Activated naive CD8-positive, alpha-beta T cell treated with anti-CD3 and anti-CD28 coated beads, Interleukin-2, amount 50 U/mL, for 24 hours (primary cell): Measurements from ENCODE around the gene GALNT9.

Source experiments
- ATAC-seq: fragments of 150-1000 bp; cut with Tn5 transposase; one replicate; pipeline ENCODE4 v1.10.0; 2021
- DNase-seq: peaks from one replicate; pipeline ENCODE4 v3.0.0; 2021
- H3K27ac Mint-ChIP-seq: one replicate; pipeline ENCODE4 v1.8.0; 2021; ENCODE audit warnings: mild to moderate bottlenecking, mixed read lengths
- H3K27me3 Mint-ChIP-seq: one replicate; pipeline ENCODE4 v1.8.0; 2021; ENCODE audit warnings: mixed read lengths
- H3K36me3 Mint-ChIP-seq: one replicate; pipeline ENCODE4 v1.8.0; 2021; ENCODE audit warnings: low read depth, mixed read lengths
- H3K4me1 Mint-ChIP-seq: one replicate; pipeline ENCODE4 v1.8.0; 2021; ENCODE audit warnings: mixed read lengths
- H3K4me3 Mint-ChIP-seq: one replicate; pipeline ENCODE4 v1.8.0; 2021; ENCODE audit warnings: mild to moderate bottlenecking, moderate library complexity, mixed read lengths
- H3K9me3 Mint-ChIP-seq: one replicate; pipeline ENCODE4 v1.8.0; 2021; ENCODE audit warnings: mixed read lengths

GALNT9 gene

GRCh38 chr12:132318135-132318534 is 11.3 kb downstream of the GALNT9 start:
- H3K9me3 Mint-ChIP-seq, result peaks cover 4% of the 10 kb centered on the region
- no peak overlapping the region for H3K4me3 Mint-ChIP-seq
- ATAC-seq (no peak), DNase-seq (no peak)
- no peaks in the 10 kb centered on the region for H3K36me3 Mint-ChIP-seq
- peaks cover 3% of the 10 kb centered on the region for H3K4me1 Mint-ChIP-seq
- no peak overlapping the region for H3K27ac Mint-ChIP-seq
- peaks cover 14% of the 10 kb centered on the region for H3K27me3 Mint-ChIP-seq

- DNase-seq, result no peak
- Mint-ChIP-seq H3K27ac (no peak overlapping the region), H3K4me1 (no peaks in the 10 kb centered on the region), H3K4me3 (no peak overlapping the region), H3K27me3 (peaks cover 10% of the 10 kb centered on the region), H3K36me3 (no peaks in the 10 kb centered on the region), H3K9me3 (peaks cover 4% of the 10 kb centered on the region)
- ATAC-seq, result no peak
Observed at GRCh38 chr12:132317233-132317938, 12.0 kb downstream of the GALNT9 start.

GRCh38 chr12:132316497-132317232 is 12.7 kb downstream of the GALNT9 start:
- ATAC-seq (no peak), DNase-seq (no peak)
- Mint-ChIP-seq H3K27me3 (peaks cover 10% of the 10 kb centered on the region), H3K27ac (no peak overlapping the region), H3K36me3 (no peaks in the 10 kb centered on the region), H3K4me1 (no peaks in the 10 kb centered on the region), H3K9me3 (peaks cover 8% of the 10 kb centered on the region), H3K4me3 (no peak overlapping the region)

GRCh38 chr12:132315951-132316350 is 13.4 kb downstream of the GALNT9 start:
- no peak for ATAC-seq
- DNase-seq, result no peak
- H3K9me3 Mint-ChIP-seq, result peaks cover 16% of the 10 kb centered on the region
- H3K27ac Mint-ChIP-seq, result no peak overlapping the region
- no peaks in the 10 kb centered on the region for H3K36me3 Mint-ChIP-seq
- peaks cover 10% of the 10 kb centered on the region for H3K27me3 Mint-ChIP-seq
- H3K4me1 Mint-ChIP-seq, result no peaks in the 10 kb centered on the region
- no peak overlapping the region for H3K4me3 Mint-ChIP-seq

GRCh38 chr12:132315507-132315906 is 13.9 kb downstream of the GALNT9 start:
- H3K27me3 Mint-ChIP-seq, result peaks cover 10% of the 10 kb centered on the region
- ATAC-seq (no peak), DNase-seq (no peak)
- no peaks in the 10 kb centered on the region for H3K4me1 Mint-ChIP-seq
- H3K4me3 Mint-ChIP-seq, result no peak overlapping the region
- peaks cover 17% of the 10 kb centered on the region for H3K9me3 Mint-ChIP-seq
- no peaks in the 10 kb centered on the region for H3K36me3 Mint-ChIP-seq
- H3K27ac Mint-ChIP-seq, result no peak overlapping the region

- Mint-ChIP-seq H3K27me3 (peaks cover 10% of the 10 kb centered on the region), H3K27ac (no peak overlapping the region), H3K9me3 (peaks cover 17% of the 10 kb centered on the region), H3K4me1 (no peaks in the 10 kb centered on the region), H3K4me3 (no peak overlapping the region), H3K36me3 (no peaks in the 10 kb centered on the region)
- ATAC-seq, result no peak
- no peak for DNase-seq
Observed at GRCh38 chr12:132314516-132315233, 14.7 kb downstream of the GALNT9 start.

- Mint-ChIP-seq H3K27ac (no peak overlapping the region), H3K9me3 (peaks cover 17% of the 10 kb centered on the region), H3K4me3 (no peak overlapping the region)
Observed at GRCh38 chr12:132314035-132314434, 15.4 kb downstream of the GALNT9 start.

GRCh38 chr12:132313182-132313581 is 16.2 kb downstream of the GALNT9 start:
- Mint-ChIP-seq H3K27ac (no peak overlapping the region), H3K4me3 (no peak overlapping the region), H3K9me3 (peaks cover 17% of the 10 kb centered on the region), H3K36me3 (no peaks in the 10 kb centered on the region), H3K4me1 (no peaks in the 10 kb centered on the region), H3K27me3 (peaks cover 10% of the 10 kb centered on the region)
- ATAC-seq, result no peak
- DNase-seq, result no peak

More at GRCh38 chr12:132314035-132314434, 15.4 kb downstream of the GALNT9 start:
- Mint-ChIP-seq H3K4me1 (no peaks in the 10 kb centered on the region), H3K36me3 (no peaks in the 10 kb centered on the region), H3K27me3 (peaks cover 10% of the 10 kb centered on the region)
- no peak for DNase-seq
- ATAC-seq, result no peak

GRCh38 chr12:132312516-132312915 is 16.9 kb downstream of the GALNT9 start:
- H3K9me3 Mint-ChIP-seq, result peaks cover 17% of the 10 kb centered on the region
- no peak for ATAC-seq
- no peaks in the 10 kb centered on the region for H3K36me3 Mint-ChIP-seq
- no peak overlapping the region for H3K4me3 Mint-ChIP-seq
- peaks cover 11% of the 10 kb centered on the region for H3K27me3 Mint-ChIP-seq
- no peak for DNase-seq
- H3K4me1 Mint-ChIP-seq, result no peaks in the 10 kb centered on the region
- H3K27ac Mint-ChIP-seq, result no peak overlapping the region

- peaks cover 6% of the 10 kb centered on the region for H3K27me3 Mint-ChIP-seq
- no peak overlapping the region for H3K27ac Mint-ChIP-seq
- H3K4me3 Mint-ChIP-seq, result no peak overlapping the region
- DNase-seq, result no peak
- H3K9me3 Mint-ChIP-seq, result peaks cover 17% of the 10 kb centered on the region
- no peaks in the 10 kb centered on the region for H3K36me3 Mint-ChIP-seq
- no peak for ATAC-seq
- H3K4me1 Mint-ChIP-seq, result no peaks in the 10 kb centered on the region
Observed at GRCh38 chr12:132311201-132311915, 18.0 kb downstream of the GALNT9 start.

- no peak overlapping the region for H3K27ac Mint-ChIP-seq
- no peak for DNase-seq
- peaks cover 6% of the 10 kb centered on the region for H3K27me3 Mint-ChIP-seq
- no peaks in the 10 kb centered on the region for H3K4me1 Mint-ChIP-seq
- H3K4me3 Mint-ChIP-seq, result no peak overlapping the region
- ATAC-seq, result no peak
- H3K9me3 Mint-ChIP-seq, result peaks cover 17% of the 10 kb centered on the region
- H3K36me3 Mint-ChIP-seq, result no peaks in the 10 kb centered on the region
Observed at GRCh38 chr12:132310181-132311040, 19.0 kb downstream of the GALNT9 start.

GRCh38 chr12:132309596-132310086 is 19.7 kb downstream of the GALNT9 start:
- H3K36me3 Mint-ChIP-seq, result no peaks in the 10 kb centered on the region
- peaks cover 6% of the 10 kb centered on the region for H3K27me3 Mint-ChIP-seq
- H3K4me1 Mint-ChIP-seq, result no peaks in the 10 kb centered on the region
- DNase-seq, result no peak
- H3K4me3 Mint-ChIP-seq, result no peak overlapping the region
- no peak for ATAC-seq
- H3K27ac Mint-ChIP-seq, result no peak overlapping the region
- H3K9me3 Mint-ChIP-seq, result peaks cover 17% of the 10 kb centered on the region

GRCh38 chr12:132308853-132309595 is 20.4 kb downstream of the GALNT9 start:
- Mint-ChIP-seq H3K4me3 (no peak overlapping the region), H3K36me3 (no peaks in the 10 kb centered on the region), H3K27me3 (peaks cover 1% of the 10 kb centered on the region), H3K4me1 (no peaks in the 10 kb centered on the region), H3K27ac (no peak overlapping the region), H3K9me3 (peaks cover 14% of the 10 kb centered on the region)
- ATAC-seq (no peak), DNase-seq (no peak)
